Upper lobe of left lung (tissue), 6 donors: ENCODE results near the gene SEPTIN2. TPM values are rescaled to one million over a fixed set of nuclear protein-coding genes. Genes with fewer than 3 reads are reported as not detected.

Source experiments
- ATAC-seq, 2 donors: fragments of 200-7000 bp; cut with Tn5 transposase; one replicate each; pipeline ENCODE4 v1.9.1; 2022; ENCODE audit warnings: mild to moderate bottlenecking in 2 of 2, moderate library complexity in 2 of 2; ENCODE audit not compliant: low FRiP score in 2 of 2
- DNase-seq, 2 donors: peaks; one replicate each; pipeline ENCODE4 v3.0.0-alpha.2; 2019 to 2020
- H3K27ac ChIP-seq, 4 donors: fragments of 200-600 bp; sonication (generic); one replicate each; pipeline ENCODE4 v1.5.1; 2016 to 2019
- H3K27me3 ChIP-seq, 4 donors: fragments of 200-600 bp; sonication (generic); one replicate each; pipeline ENCODE4 v1.5.1; 2017 to 2019
- H3K36me3 ChIP-seq, 4 donors: fragments of 200-600 bp; sonication (generic); one replicate each; pipeline ENCODE4 v1.5.1; 2016 to 2019
- H3K4me1 ChIP-seq, 4 donors: fragments of 200-600 bp; sonication (generic); one replicate each; pipeline ENCODE4 v1.5.1; 2018 to 2019
- H3K4me3 ChIP-seq, 4 donors: fragments of 200-600 bp; sonication (generic); one replicate each; pipeline ENCODE4 v1.5.1; 2017 to 2019; ENCODE audit warnings: mild to moderate bottlenecking in 2 of 4, moderate library complexity in 1 of 4
- H3K9me3 ChIP-seq, 4 donors: fragments of 200-600 bp; sonication (generic); one replicate each; pipeline ENCODE4 v1.5.1; 2018 to 2019
- EP300 ChIP-seq, 4 donors: sonication (generic); formaldehyde crosslinking; IDR thresholded peaks; one replicate each; pipeline ENCODE4 v1.5.1; 2017; ENCODE audit warnings: antibody characterized with exemption in 4 of 4, control low read depth in 2 of 4
- POLR2A ChIP-seq, 4 donors: fragments of 450-650 bp; IDR thresholded peaks; one replicate each; pipeline ENCODE4 v1.5.1; 2016 to 2017; ENCODE audit warnings: antibody characterized with exemption in 4 of 4, mild to moderate bottlenecking in 2 of 4
- POLR2AphosphoS5 ChIP-seq, 2 donors: sonication (generic); formaldehyde crosslinking; IDR thresholded peaks; one replicate each; pipeline ENCODE4 v1.5.1; 2017; ENCODE audit warnings: antibody characterized with exemption in 2 of 2
- WGBS, 2 donors: methylation state at CpG; one replicate each; pipeline ENCODE4 v1.1.5; 2017 to 2018; 5-methylcytosine and 5-hydroxymethylcytosine counted together
- total RNA-seq, 6 donors: library from RNA; depleted of rRNA in 4 of 6; stranded (reverse); fragments of >200 nt in 4 of 6; gene quantifications; one replicate each; pipeline versions ENCODE4 v1.1.0 to v1.2.1, GENCODE V29; 2016 to 2021
- TF ChIP-seq, protein P1 (sequence below), 6 experiments: fragments of 450-650 bp in 4 of 6; fragments of 200-600 bp in 2 of 6; sonication (generic) in 2 of 6; IDR thresholded peaks; one replicate each; pipeline ENCODE4 v1.5.1; 2016 to 2019; ENCODE audit warnings: antibody characterized with exemption in 6 of 6
- donor health status: DM: no; HTN: no; CAD: no; lungs with moderate emphysema.
- donor health status: DM: no; HTN: yes; CAD: no; lungs with severe emphysema.

SEPTIN2 gene
- total RNA-seq, 6 donors from 2014 or later, result 213 to 322 (median 252) TPM

DNA sequence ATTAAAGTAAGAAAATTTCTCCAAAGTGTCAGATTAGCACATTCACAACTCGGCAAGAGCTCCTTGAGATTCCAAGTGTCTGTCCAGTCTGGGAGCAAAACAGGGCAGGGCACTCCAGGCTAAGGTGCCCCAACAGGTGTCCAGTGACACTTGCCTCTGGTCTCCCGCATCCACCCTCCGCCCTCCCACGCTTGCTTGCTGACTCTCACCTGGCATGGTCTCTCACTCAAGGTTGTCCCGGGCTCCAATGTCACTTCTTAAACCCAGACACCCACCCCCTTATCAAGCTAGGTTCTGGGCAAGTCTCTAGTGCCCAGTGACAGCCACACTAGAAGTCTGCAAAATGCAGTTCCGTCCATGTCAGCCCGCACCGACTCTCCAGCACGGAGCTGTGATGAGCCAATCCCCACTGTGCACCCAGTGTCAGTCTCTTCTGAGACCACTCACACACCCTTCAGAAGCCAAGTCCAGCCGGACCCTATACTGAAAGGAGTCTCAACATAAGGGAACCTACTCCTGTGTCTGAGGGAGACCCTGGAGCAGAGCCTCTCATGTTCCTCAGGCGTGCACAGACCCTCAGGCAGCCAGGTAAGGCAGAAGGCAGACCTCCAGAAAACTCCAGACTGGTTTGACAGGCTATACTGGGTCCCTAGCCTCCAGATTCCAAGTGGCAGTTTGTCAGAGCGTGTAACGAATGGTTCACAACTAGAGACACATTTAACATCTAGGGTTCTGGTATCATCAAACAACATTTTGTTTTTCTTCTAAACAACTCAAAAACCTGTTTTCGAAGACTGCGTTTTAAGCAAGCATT, 45.8 kb upstream of the SEPTIN2 start:
- TF ChIP-seq, protein P1, sequence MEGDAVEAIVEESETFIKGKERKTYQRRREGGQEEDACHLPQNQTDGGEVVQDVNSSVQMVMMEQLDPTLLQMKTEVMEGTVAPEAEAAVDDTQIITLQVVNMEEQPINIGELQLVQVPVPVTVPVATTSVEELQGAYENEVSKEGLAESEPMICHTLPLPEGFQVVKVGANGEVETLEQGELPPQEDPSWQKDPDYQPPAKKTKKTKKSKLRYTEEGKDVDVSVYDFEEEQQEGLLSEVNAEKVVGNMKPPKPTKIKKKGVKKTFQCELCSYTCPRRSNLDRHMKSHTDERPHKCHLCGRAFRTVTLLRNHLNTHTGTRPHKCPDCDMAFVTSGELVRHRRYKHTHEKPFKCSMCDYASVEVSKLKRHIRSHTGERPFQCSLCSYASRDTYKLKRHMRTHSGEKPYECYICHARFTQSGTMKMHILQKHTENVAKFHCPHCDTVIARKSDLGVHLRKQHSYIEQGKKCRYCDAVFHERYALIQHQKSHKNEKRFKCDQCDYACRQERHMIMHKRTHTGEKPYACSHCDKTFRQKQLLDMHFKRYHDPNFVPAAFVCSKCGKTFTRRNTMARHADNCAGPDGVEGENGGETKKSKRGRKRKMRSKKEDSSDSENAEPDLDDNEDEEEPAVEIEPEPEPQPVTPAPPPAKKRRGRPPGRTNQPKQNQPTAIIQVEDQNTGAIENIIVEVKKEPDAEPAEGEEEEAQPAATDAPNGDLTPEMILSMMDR (IDR thresholded peaks at IDR 0.05), result no peak
- TF ChIP-seq POLR2A (IDR thresholded peaks at IDR 0.05) (no peak), EP300 (IDR thresholded peaks at IDR 0.05) (no peak), POLR2AphosphoS5 (IDR thresholded peaks at IDR 0.05) (no peak)
- Histone ChIP-seq H3K4me1 (peaks cover 26 to 46% (median 32%) of the 10 kb centered on the region in 4 donors), H3K27me3 (no peaks in the 10 kb centered on the region), H3K4me3 (peak overlapping the region in 1 of 4 donors; percentile 93), H3K9me3 (no peaks in the 10 kb centered on the region), H3K27ac (peak overlapping the region in 1 of 4 donors; percentile 31), H3K36me3 (peaks cover 5 to 38% (median 30%) of the 10 kb centered on the region in 4 donors)
- WGBS, 2 donors, result 73% methylated on average over 15 of the region's 15 CpGs
- DNase-seq (peak in 1 of 2 donors; percentile 75), ATAC-seq (peak in 1 of 2 donors; percentile 47)

DNA sequence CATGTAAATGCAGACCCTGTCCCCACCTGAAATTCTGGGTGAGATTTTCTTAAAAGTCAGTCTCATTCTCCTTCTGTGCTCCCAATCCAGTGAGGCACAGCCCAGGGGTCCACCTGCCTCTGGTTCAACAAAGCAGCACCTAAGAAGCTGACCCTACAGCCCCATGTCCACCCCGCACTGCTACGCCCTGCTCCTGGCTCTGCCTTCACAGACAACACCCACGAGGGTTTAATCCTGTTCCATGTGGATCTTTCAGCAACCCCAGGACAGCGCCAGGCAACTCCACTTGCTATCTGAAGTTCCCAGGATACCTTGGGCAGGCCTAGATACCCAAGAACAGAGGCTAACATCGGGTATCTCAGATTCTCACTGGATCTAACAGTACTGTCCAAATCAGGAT, 45.2 kb upstream of the SEPTIN2 start:
- H3K27ac ChIP-seq, result peak overlapping the region in 2 of 4 donors; percentile 31 to 95

DNA sequence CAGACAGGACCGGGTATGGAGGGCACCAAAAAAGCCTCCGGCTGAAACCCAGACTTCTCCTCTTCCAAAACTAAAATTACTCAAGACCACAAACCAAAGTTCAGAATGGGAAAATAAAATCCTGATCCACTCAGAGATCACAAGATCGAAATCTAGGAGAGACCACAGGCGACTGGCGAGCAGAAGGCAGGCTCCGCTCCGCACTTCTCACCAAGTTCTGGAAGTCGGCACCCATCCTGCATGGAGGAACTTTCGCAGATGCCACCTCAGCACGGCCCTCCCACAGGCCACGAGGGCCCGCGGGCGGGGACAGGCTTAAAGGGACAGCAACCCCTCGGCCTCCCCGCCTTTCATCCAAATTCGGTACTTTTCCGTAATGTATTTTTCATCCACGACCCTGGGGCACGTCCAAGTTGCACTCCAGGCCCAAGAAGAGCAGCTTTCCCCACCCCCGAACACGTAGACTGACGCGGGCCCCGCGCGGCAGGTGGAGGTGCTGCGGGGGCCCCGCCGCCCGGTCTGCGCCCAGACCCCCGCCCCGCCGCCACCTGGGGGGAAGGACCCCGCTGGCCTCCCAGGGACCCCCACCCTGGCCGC, 43.9 kb upstream of the SEPTIN2 start:
- no peak for TF ChIP-seq EP300 (IDR thresholded peaks at IDR 0.05)
- peak in 1 of 2 donors; percentile 77 for TF ChIP-seq POLR2AphosphoS5 (IDR thresholded peaks at IDR 0.05)
- TF ChIP-seq, protein P1 (IDR thresholded peaks at IDR 0.05), result peak in 1 of 6 experiments; percentile 13
- TF ChIP-seq POLR2A (IDR thresholded peaks at IDR 0.05), result peak in 2 of 4 donors; percentile 50 to 55
- peak; percentile 89 to 91 for ATAC-seq

More for the DNA sequence above, 45.2 kb upstream of the SEPTIN2 start:
- Histone ChIP-seq H3K9me3 (no peaks in the 10 kb centered on the region), H3K4me3 (peak overlapping the region in 2 of 4 donors; percentile 87 to 93), H3K36me3 (peaks cover under 1 to 32% (median 23%) of the 10 kb centered on the region in 4 donors), H3K27me3 (no peaks in the 10 kb centered on the region), H3K4me1 (peaks cover 26 to 46% (median 32%) of the 10 kb centered on the region in 4 donors)
- ATAC-seq (no peak), DNase-seq (no peak)
- TF ChIP-seq, protein P1 (IDR thresholded peaks at IDR 0.05), result no peak
- no peak for TF ChIP-seq EP300 (IDR thresholded peaks at IDR 0.05)
- no peak for TF ChIP-seq POLR2A (IDR thresholded peaks at IDR 0.05)
- no peak for TF ChIP-seq POLR2AphosphoS5 (IDR thresholded peaks at IDR 0.05)
- 68 to 78% methylated on average over 5 of the region's 5 CpGs for WGBS, 2 donors

DNA sequence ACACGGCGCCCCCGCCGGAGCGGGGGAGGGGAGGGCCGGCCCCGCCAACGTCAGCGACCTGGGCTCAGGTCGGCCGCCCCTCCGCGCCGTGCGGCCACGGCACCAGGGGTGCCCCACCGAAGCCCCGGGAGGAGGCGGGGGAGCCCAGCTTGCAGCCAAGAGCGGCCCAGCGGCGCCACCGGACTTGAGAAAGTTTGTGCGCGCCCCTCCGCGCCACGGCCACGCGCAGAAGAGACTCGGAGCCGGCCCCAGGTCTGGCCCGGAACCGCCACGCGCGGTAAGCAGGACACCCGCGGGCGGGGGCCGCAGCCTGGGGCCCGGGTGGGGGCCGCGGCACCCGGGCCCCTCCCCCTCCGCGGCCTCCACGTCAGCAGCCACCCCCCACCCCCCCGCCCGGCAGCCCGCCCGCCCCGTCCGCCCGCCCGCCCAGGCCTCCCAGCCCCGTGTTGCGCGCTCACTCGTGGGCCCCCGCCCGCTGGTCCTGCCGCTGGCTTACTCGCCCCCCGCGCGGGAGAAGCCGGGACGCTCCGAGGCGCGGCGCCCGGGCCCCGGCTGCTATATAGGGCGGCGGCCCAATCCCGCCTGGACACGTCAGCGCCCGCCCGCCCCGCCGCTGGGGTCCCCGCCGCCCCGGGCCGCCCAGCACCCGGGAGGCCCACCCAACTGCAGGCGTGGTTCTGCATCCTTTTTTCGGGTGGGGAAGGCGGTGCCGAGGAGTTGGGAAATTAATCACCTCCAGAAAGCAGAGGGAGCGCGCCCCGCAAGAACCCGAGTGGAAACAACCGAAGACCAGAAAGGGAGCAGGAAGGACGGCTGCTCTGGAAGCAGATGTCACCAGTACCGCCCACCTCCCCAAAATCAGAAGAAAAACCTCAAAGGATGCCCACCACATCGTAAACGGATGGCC, 43.2 kb upstream of the SEPTIN2 start:
- 0 to 2% methylated on average over 7 to 16 of the region's 102 CpGs for WGBS, 2 donors
- H3K4me1 ChIP-seq, result peaks cover 26 to 46% (median 32%) of the 10 kb centered on the region in 4 donors
- ATAC-seq, result peak; percentile 12 to 93

More for the DNA sequence above, 43.9 kb upstream of the SEPTIN2 start:
- Histone ChIP-seq H3K4me1 (peaks cover 26 to 46% (median 32%) of the 10 kb centered on the region in 4 donors), H3K4me3 (peak overlapping the region; percentile 81 to 97 (median 90)), H3K9me3 (no peaks in the 10 kb centered on the region), H3K36me3 (peaks cover 0 to 19% (median 12%) of the 10 kb centered on the region in 4 donors), H3K27me3 (no peaks in the 10 kb centered on the region), H3K27ac (peak overlapping the region; percentile 90 to 96 (median 93))
- 0 to 6% methylated on average over 11 to 20 of the region's 37 CpGs for WGBS, 2 donors
- peak; percentile 94 to 95 for DNase-seq

More for the DNA sequence above, 43.2 kb upstream of the SEPTIN2 start:
- peak in 1 of 4 donors; percentile 43 for TF ChIP-seq POLR2A (IDR thresholded peaks at IDR 0.05)
- TF ChIP-seq POLR2AphosphoS5 (IDR thresholded peaks at IDR 0.05), result peak in 1 of 2 donors; percentile 85
- TF ChIP-seq, protein P1 (IDR thresholded peaks at IDR 0.05), result no peak
- Histone ChIP-seq H3K27ac (peak overlapping the region; percentile 90 to 96 (median 93)), H3K36me3 (peaks cover 0 to 13% (median 8%) of the 10 kb centered on the region in 4 donors), H3K4me3 (peak overlapping the region; percentile 81 to 97 (median 90)), H3K9me3 (no peaks in the 10 kb centered on the region), H3K27me3 (no peaks in the 10 kb centered on the region)
- peak; percentile 68 to 95 for DNase-seq
